ENCODE data around the gene AKR1B1. TPM values are rescaled to one million over a fixed set of nuclear protein-coding genes. Genes with fewer than 3 reads are reported as not detected.
A peak's percentile ranks its signal among the peaks of the same experiment; 100 is the strongest.

The AKR1B1 gene
- total RNA-seq, 2 experiments from 2014 or later: 75.7 to 167 TPM

- no peak overlapping the region for H3K4me2 ChIP-seq (ENCODE audit: low read length)
- no peak overlapping the region for H2AFZ ChIP-seq (ENCODE audit: low read length)
- H4K20me1 ChIP-seq (ENCODE audit: insufficient read depth, low read length): no peaks in the 10 kb centered on the region
- ChIA-PET POLR2A (interaction anchor here (0.6 kb wide), 1 partner anchor 712 kb away, joined by 3 read pairs; no protein-coding TSS in a partner anchor), CTCF (ENCODE audit: unreplicated experiment) (no interaction called here)
- no peaks in the 10 kb centered on the region; the same call in none of the 2 replicates for H3K9me2 ChIP-seq (ENCODE audit: insufficient read depth, low read length)
- no peak overlapping the region for H3K4me3 ChIP-seq (ENCODE audit: low read depth, low read length, poor library complexity, severe bottlenecking)
- no peaks in the 10 kb centered on the region for H3K36me3 ChIP-seq (ENCODE audit: insufficient read depth, low read length)
- no peak overlapping the region for H3K27ac ChIP-seq (ENCODE audit: low read depth, low read length, poor library complexity, severe bottlenecking)
- intact Hi-C loops (cut with micrococcal nuclease; ENCODE audit: unreplicated experiment): loop anchor here (2.0 kb wide), 1 partner anchor 46 kb away; no protein-coding TSS in a partner anchor
- TF ChIP-seq EZH2phosphoT487 (IDR thresholded peaks at IDR 0.05; ENCODE audit: borderline replicate concordance, low read depth, low read length) (no peak), CTCF (conservative IDR thresholded peaks at IDR 0.05; ENCODE audit: low read length) (peak; percentile 49)
- H3K4me1 ChIP-seq (ENCODE audit: insufficient read depth, low read length, poor library complexity, severe bottlenecking): no peaks in the 10 kb centered on the region
- H3K79me2 ChIP-seq (ENCODE audit: insufficient read depth, low read depth, low read length): no peaks in the 10 kb centered on the region
- no peaks in the 10 kb centered on the region for H3K9me3 ChIP-seq (ENCODE audit: low read length)
- DNase-seq (ENCODE audit: low spot score): no peak
- no TSS peak for BruUV-seq (replicated peaks)
Observed at GRCh38 chr7:134478707-134479106, 19.8 kb upstream of the AKR1B1 start.

GRCh38 chr7:134477954-134478353 is 19.1 kb upstream of the AKR1B1 start:
- H3K36me3 ChIP-seq (ENCODE audit: insufficient read depth, low read length): no peaks in the 10 kb centered on the region
- no peak overlapping the region for H3K27ac ChIP-seq (ENCODE audit: low read depth, low read length, poor library complexity, severe bottlenecking)
- no peak for DNase-seq (ENCODE audit: low spot score)
- H3K9me3 ChIP-seq (ENCODE audit: low read length): no peaks in the 10 kb centered on the region
- POLR2A ChIA-PET: interaction anchor here (1.1 kb wide), 1 partner anchor 144 kb away, joined by 3 read pairs; no protein-coding TSS in a partner anchor
- H3K4me1 ChIP-seq (ENCODE audit: insufficient read depth, low read length, poor library complexity, severe bottlenecking): no peaks in the 10 kb centered on the region
- no TSS peak for BruUV-seq (replicated peaks)
- intact Hi-C loops (cut with micrococcal nuclease; ENCODE audit: unreplicated experiment): loop anchor here (2.0 kb wide), 1 partner anchor 45 kb away; no protein-coding TSS in a partner anchor
- CTCF ChIA-PET (ENCODE audit: unreplicated experiment): no interaction called here
- H2AFZ ChIP-seq (ENCODE audit: low read length): no peak overlapping the region
- no peaks in the 10 kb centered on the region for H3K79me2 ChIP-seq (ENCODE audit: insufficient read depth, low read depth, low read length)
- no peak overlapping the region for H3K4me3 ChIP-seq (ENCODE audit: low read depth, low read length, poor library complexity, severe bottlenecking)
- no peaks in the 10 kb centered on the region; the same call in none of the 2 replicates for H3K9me2 ChIP-seq (ENCODE audit: insufficient read depth, low read length)
- H3K4me2 ChIP-seq (ENCODE audit: low read length): no peak overlapping the region
- no peak for TF ChIP-seq CTCF (conservative IDR thresholded peaks at IDR 0.05; ENCODE audit: low read length)
- TF ChIP-seq EZH2phosphoT487 (IDR thresholded peaks at IDR 0.05; ENCODE audit: borderline replicate concordance, low read depth, low read length): no peak
- H4K20me1 ChIP-seq (ENCODE audit: insufficient read depth, low read length): no peaks in the 10 kb centered on the region

DNA sequence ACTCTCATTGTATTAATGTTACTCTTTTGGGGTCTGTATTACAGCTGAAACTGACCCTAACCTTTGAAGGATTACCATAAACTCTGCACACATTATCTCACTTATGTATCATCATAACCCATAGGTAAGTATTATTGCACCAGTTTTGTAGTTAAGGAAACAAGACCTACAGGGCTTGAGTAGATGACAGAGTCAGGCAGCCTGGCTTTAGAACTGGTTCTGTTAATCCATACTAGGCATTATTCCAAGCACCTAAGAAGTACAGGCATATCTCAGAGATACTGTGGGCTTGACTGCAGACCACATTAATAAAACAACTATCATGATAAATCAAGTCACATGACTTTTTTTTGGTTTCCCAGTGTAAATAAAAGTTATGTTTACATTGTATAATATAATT is 17.1 kb upstream of the AKR1B1 start:
- no peak overlapping the region for H3K4me2 ChIP-seq (ENCODE audit: low read length)
- TF ChIP-seq CTCF (conservative IDR thresholded peaks at IDR 0.05; ENCODE audit: low read length) (no peak), EZH2phosphoT487 (IDR thresholded peaks at IDR 0.05; ENCODE audit: borderline replicate concordance, low read depth, low read length) (no peak)
- no peaks in the 10 kb centered on the region for H3K79me2 ChIP-seq (ENCODE audit: insufficient read depth, low read depth, low read length)
- intact Hi-C loops (cut with micrococcal nuclease; ENCODE audit: unreplicated experiment): no loop called here
- no peaks in the 10 kb centered on the region; the same call in none of the 2 replicates for H3K9me2 ChIP-seq (ENCODE audit: insufficient read depth, low read length)
- ChIA-PET POLR2A (interaction anchor here (0.6 kb wide), 1 partner anchor 988 kb away, joined by 3 read pairs; no protein-coding TSS in a partner anchor), CTCF (ENCODE audit: unreplicated experiment) (no interaction called here)
- H3K27ac ChIP-seq (ENCODE audit: low read depth, low read length, poor library complexity, severe bottlenecking): no peak overlapping the region
- H2AFZ ChIP-seq (ENCODE audit: low read length): no peak overlapping the region
- H3K4me3 ChIP-seq (ENCODE audit: low read depth, low read length, poor library complexity, severe bottlenecking): no peak overlapping the region
- no peaks in the 10 kb centered on the region for H3K36me3 ChIP-seq (ENCODE audit: insufficient read depth, low read length)
- no peaks in the 10 kb centered on the region for H3K9me3 ChIP-seq (ENCODE audit: low read length)
- DNase-seq (ENCODE audit: low spot score): no peak
- H3K4me1 ChIP-seq (ENCODE audit: insufficient read depth, low read length, poor library complexity, severe bottlenecking): no peaks in the 10 kb centered on the region
- no TSS peak for BruUV-seq (replicated peaks)
- no peaks in the 10 kb centered on the region for H4K20me1 ChIP-seq (ENCODE audit: insufficient read depth, low read length)

All from OCI-LY7 (cell line).